ENCODE results near the gene BRME1.
"Not testable (repeated sequence)": the region's sequence is repeated elsewhere in the genome, so short reads cannot be mapped to it uniquely, and the experiment has no call there.

The BRME1 gene

GRCh38 chr19:13926010-13926409 is 20.1 kb upstream of the BRME1 start:
- Histone ChIP-seq H3K9ac (ENCODE audit: low read length) (no peak overlapping the region), H3K4me3 (ENCODE audit: low read depth, low read length) (no peak overlapping the region), H3K27me3 (ENCODE audit: control insufficient read depth, insufficient read depth, low read length) (no peaks in the 10 kb centered on the region), H3K36me3 (ENCODE audit: control insufficient read depth, insufficient read depth, low read length) (peaks cover 66% of the 10 kb centered on the region), H3K4me1 (ENCODE audit: control insufficient read depth, insufficient read depth, low read length) (no peaks in the 10 kb centered on the region), H3K27ac (ENCODE audit: low read depth, low read length) (no peak overlapping the region), H3K9me3 (ENCODE audit: control insufficient read depth, insufficient read depth, low read depth, low read length) (peaks cover 2% of the 10 kb centered on the region; the same call in 1 of the 2 replicates)

DNA sequence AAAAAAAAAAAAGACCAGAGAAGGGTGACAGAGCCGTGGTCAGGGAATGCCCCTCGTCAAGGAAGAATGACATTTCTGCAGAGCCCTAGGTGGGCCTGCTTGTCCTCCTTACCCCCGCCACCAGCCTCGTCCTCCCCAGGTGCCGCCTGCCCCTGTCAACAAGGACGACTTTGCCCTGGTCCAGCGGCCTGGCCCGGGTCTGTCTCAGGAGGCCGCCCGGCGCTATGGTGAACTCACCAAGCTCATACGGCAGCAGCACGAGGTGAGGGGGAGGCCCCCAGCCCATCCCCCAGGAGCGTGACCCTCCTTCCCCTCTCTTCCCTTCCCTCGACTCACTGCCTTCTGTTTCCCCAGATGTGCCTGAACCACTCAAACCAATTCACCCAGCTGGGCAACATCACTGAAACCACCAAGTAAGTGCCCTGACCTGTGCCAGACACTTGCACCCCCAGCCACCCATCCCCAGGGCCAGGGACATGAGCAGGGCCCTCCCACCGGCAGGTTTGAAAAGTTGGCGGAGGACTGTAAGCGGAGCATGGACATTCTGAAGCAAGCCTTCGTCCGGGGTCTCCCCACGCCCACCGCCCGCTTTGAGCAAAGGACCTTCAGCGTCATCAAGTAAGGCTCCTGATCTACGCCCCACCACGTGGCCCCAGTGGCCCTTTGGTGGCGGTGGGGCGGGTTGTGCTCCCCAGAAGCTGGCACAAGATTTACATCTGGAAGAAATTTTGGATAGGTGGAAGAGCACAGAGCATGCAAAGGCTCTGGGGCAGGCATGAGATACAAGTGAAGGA is 17.5 kb upstream of the BRME1 start:
- H3K9me3 ChIP-seq (ENCODE audit: control insufficient read depth, insufficient read depth, low read depth, low read length) = peaks cover 7% of the 10 kb centered on the region
- no peak overlapping the region for H3K27ac ChIP-seq (ENCODE audit: low read depth, low read length)
- H3K36me3 ChIP-seq (ENCODE audit: control insufficient read depth, insufficient read depth, low read length) = peaks cover 80% of the 10 kb centered on the region
- H3K9ac ChIP-seq (ENCODE audit: low read length) = no peak overlapping the region
- H3K27me3 ChIP-seq (ENCODE audit: control insufficient read depth, insufficient read depth, low read length) = no peaks in the 10 kb centered on the region
- H3K4me3 ChIP-seq (ENCODE audit: low read depth, low read length) = no peak overlapping the region
- no peaks in the 10 kb centered on the region for H3K4me1 ChIP-seq (ENCODE audit: control insufficient read depth, insufficient read depth, low read length)

- H3K9me3 ChIP-seq (ENCODE audit: control insufficient read depth, insufficient read depth, low read depth, low read length); H3K4me1 ChIP-seq (ENCODE audit: control insufficient read depth, insufficient read depth, low read length); H3K27me3 ChIP-seq (ENCODE audit: control insufficient read depth, insufficient read depth, low read length); H3K9ac ChIP-seq (ENCODE audit: low read length); H3K27ac ChIP-seq (ENCODE audit: low read depth, low read length); H3K4me3 ChIP-seq (ENCODE audit: low read depth, low read length): not testable (repeated sequence)
- H3K36me3 ChIP-seq (ENCODE audit: control insufficient read depth, insufficient read depth, low read length) = peaks cover 76% of the 10 kb centered on the region
Observed at GRCh38 chr19:13922118-13922517, 16.2 kb upstream of the BRME1 start.

- Histone ChIP-seq H3K9me3 (ENCODE audit: control insufficient read depth, insufficient read depth, low read depth, low read length) (peaks cover 7% of the 10 kb centered on the region), H3K36me3 (ENCODE audit: control insufficient read depth, insufficient read depth, low read length) (peaks cover 70% of the 10 kb centered on the region), H3K4me1 (ENCODE audit: control insufficient read depth, insufficient read depth, low read length) (no peaks in the 10 kb centered on the region), H3K4me3 (ENCODE audit: low read depth, low read length) (no peak overlapping the region), H3K27ac (ENCODE audit: low read depth, low read length) (no peak overlapping the region), H3K27me3 (ENCODE audit: control insufficient read depth, insufficient read depth, low read length) (no peaks in the 10 kb centered on the region), H3K9ac (ENCODE audit: low read length) (no peak overlapping the region)
Observed at GRCh38 chr19:13920940-13921747, 15.2 kb upstream of the BRME1 start.

DNA sequence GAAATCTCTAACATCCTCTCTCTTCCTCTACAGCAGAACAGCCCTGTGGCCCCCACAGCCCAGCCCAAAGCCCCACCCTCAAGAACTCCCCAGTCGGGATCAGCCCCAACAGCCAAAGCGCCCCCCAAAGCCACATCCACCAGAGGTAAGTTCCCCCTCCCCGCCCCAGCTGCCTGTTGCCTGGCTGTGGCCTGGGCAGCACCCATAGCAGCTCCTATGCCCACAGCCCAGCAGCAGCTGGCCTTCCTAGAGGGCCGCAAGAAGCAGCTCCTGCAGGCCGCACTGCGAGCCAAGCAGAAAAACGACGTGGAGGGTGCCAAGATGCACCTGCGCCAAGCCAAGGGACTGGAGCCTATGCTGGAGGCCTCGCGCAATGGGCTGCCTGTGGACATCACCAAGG is 14.6 kb upstream of the BRME1 start:
- no peaks in the 10 kb centered on the region for H3K27me3 ChIP-seq (ENCODE audit: control insufficient read depth, insufficient read depth, low read length)

DNA sequence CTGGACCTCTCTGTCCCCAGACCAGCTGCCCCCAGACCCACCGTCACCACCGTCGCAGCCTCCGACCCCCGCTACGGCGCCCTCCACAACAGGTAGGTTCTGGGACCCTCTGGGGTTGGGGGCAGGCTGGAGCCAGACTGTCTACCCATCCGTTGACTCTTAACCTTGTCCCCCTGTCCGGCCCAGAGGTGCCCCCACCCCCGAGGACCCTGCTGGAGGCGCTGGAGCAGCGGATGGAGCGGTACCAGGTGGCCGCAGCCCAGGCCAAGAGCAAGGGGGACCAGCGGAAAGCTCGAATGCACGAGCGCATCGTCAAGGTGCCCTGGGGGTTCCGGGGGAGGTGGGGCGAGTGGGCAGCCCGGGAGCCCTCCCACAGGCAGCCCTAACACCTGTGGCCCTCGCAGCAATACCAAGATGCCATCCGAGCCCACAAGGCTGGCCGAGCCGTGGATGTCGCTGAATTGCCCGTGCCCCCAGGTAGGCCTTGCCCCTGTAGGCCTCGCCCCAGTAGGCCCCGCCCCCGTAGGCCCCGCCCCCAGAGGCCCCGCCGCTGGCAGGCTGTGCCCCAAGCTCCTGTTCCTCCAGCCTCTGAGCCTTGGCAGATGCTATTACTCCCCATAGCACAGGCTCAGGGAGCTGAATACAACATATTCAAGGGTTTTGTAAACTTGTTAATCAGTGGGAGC is 13.0 kb upstream of the BRME1 start:
- no peak overlapping the region for H3K27ac ChIP-seq (ENCODE audit: low read depth, low read length)
- H3K36me3 ChIP-seq (ENCODE audit: control insufficient read depth, insufficient read depth, low read length) = peaks cover 76% of the 10 kb centered on the region
- H3K4me3 ChIP-seq (ENCODE audit: low read depth, low read length) = no peak overlapping the region
- H3K9ac ChIP-seq (ENCODE audit: low read length) = no peak overlapping the region
- H3K4me1 ChIP-seq (ENCODE audit: control insufficient read depth, insufficient read depth, low read length) = no peaks in the 10 kb centered on the region
- H3K9me3 ChIP-seq (ENCODE audit: control insufficient read depth, insufficient read depth, low read depth, low read length) = peaks cover 7% of the 10 kb centered on the region
- no peaks in the 10 kb centered on the region for H3K27me3 ChIP-seq (ENCODE audit: control insufficient read depth, insufficient read depth, low read length)

More for the DNA sequence above, 14.6 kb upstream of the BRME1 start:
- no peak overlapping the region for H3K9ac ChIP-seq (ENCODE audit: low read length)
- peaks cover 7% of the 10 kb centered on the region for H3K9me3 ChIP-seq (ENCODE audit: control insufficient read depth, insufficient read depth, low read depth, low read length)
- H3K27ac ChIP-seq (ENCODE audit: low read depth, low read length) = no peak overlapping the region
- H3K4me1 ChIP-seq (ENCODE audit: control insufficient read depth, insufficient read depth, low read length) = no peaks in the 10 kb centered on the region
- peaks cover 74% of the 10 kb centered on the region for H3K36me3 ChIP-seq (ENCODE audit: control insufficient read depth, insufficient read depth, low read length)
- no peak overlapping the region for H3K4me3 ChIP-seq (ENCODE audit: low read depth, low read length)

DNA sequence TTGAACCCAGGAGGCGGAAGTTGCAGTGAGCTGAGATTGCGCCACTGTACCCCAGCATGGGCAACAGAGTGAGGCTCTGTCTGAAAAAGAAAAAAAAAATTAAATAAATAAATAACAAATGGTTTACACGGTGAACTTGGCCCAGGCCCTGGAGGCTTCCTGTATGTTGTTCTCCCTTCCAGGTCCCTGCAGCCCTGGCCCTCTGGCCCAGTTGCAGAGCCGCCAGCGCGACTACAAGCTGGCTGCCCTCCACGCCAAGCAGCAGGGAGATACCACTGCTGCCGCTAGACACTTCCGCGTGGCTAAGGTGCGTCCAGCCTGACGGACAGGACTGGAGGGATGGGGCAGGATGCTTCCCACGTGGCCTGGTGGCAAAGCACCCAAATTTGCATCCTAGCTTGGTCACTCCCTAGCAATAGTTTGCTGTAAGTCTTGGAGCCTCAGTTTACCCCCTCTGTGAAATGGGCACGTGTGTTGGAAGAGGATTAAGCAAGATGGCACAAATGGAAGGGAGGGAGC is 12.0 kb upstream of the BRME1 start:
- Histone ChIP-seq H3K36me3 (ENCODE audit: control insufficient read depth, insufficient read depth, low read length) (peaks cover 76% of the 10 kb centered on the region), H3K9ac (ENCODE audit: low read length) (no peak overlapping the region), H3K27me3 (ENCODE audit: control insufficient read depth, insufficient read depth, low read length) (no peaks in the 10 kb centered on the region), H3K4me3 (ENCODE audit: low read depth, low read length) (no peak overlapping the region), H3K9me3 (ENCODE audit: control insufficient read depth, insufficient read depth, low read depth, low read length) (peaks cover 7% of the 10 kb centered on the region), H3K4me1 (ENCODE audit: control insufficient read depth, insufficient read depth, low read length) (no peaks in the 10 kb centered on the region), H3K27ac (ENCODE audit: low read depth, low read length) (no peak overlapping the region)

GRCh38 chr19:13914777-13915176 is 8.9 kb upstream of the BRME1 start:
- Histone ChIP-seq H3K9me3 (ENCODE audit: control insufficient read depth, insufficient read depth, low read depth, low read length) (no peaks in the 10 kb centered on the region), H3K27ac (ENCODE audit: low read depth, low read length) (no peak overlapping the region), H3K4me3 (ENCODE audit: low read depth, low read length) (no peak overlapping the region), H3K4me1 (ENCODE audit: control insufficient read depth, insufficient read depth, low read length) (no peaks in the 10 kb centered on the region), H3K9ac (ENCODE audit: low read length) (no peak overlapping the region), H3K36me3 (ENCODE audit: control insufficient read depth, insufficient read depth, low read length) (peaks cover 68% of the 10 kb centered on the region), H3K27me3 (ENCODE audit: control insufficient read depth, insufficient read depth, low read length) (no peaks in the 10 kb centered on the region)

- Histone ChIP-seq H3K27ac (ENCODE audit: low read depth, low read length) (no peak overlapping the region), H3K4me1 (ENCODE audit: control insufficient read depth, insufficient read depth, low read length) (no peaks in the 10 kb centered on the region), H3K27me3 (ENCODE audit: control insufficient read depth, insufficient read depth, low read length) (no peaks in the 10 kb centered on the region), H3K4me3 (ENCODE audit: low read depth, low read length) (no peak overlapping the region), H3K9ac (ENCODE audit: low read length) (no peak overlapping the region), H3K9me3 (ENCODE audit: control insufficient read depth, insufficient read depth, low read depth, low read length) (no peaks in the 10 kb centered on the region), H3K36me3 (ENCODE audit: control insufficient read depth, insufficient read depth, low read length) (peaks cover 61% of the 10 kb centered on the region)
Observed at GRCh38 chr19:13913352-13913751, 7.4 kb upstream of the BRME1 start.

- peaks cover 8% of the 10 kb centered on the region; the same call in 1 of the 2 replicates for H3K4me1 ChIP-seq (ENCODE audit: control insufficient read depth, insufficient read depth, low read length)
Observed at GRCh38 chr19:13909430-13909829, 3.5 kb upstream of the BRME1 start.

More at GRCh38 chr19:13909430-13909829, 3.5 kb upstream of the BRME1 start:
- H3K9ac ChIP-seq (ENCODE audit: low read length) = no peak overlapping the region
- no peak overlapping the region for H3K4me3 ChIP-seq (ENCODE audit: low read depth, low read length)
- no peak overlapping the region for H3K27ac ChIP-seq (ENCODE audit: low read depth, low read length)
- peaks cover 6% of the 10 kb centered on the region for H3K27me3 ChIP-seq (ENCODE audit: control insufficient read depth, insufficient read depth, low read length)
- no peaks in the 10 kb centered on the region for H3K9me3 ChIP-seq (ENCODE audit: control insufficient read depth, insufficient read depth, low read depth, low read length)
- peaks cover 36% of the 10 kb centered on the region for H3K36me3 ChIP-seq (ENCODE audit: control insufficient read depth, insufficient read depth, low read length)
